ENCODE data around the gene NRG2.

DNA sequence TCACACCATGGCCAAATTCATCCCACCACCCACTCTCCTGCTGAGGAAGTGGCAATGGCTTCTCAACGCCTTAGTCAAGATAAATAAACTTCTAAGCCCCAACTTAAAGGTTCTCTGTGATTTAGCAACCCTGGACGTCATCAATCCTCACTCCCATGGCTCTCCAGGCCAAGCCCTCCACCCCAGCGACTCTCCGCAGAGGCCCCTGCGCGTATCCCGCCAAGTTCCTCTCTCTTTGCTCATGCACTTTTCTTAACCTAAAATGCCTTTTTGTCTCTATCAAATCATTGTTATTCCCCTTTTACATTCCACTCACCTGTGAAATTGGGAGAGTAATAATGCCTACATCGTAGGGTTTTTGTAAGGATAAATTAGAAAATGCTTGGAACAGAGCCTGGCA, 88.6 kb downstream of the NRG2 start:
- no peak for TF ChIP-seq POLR2A (IDR thresholded peaks at IDR 0.05)
- TF ChIP-seq, protein P1, sequence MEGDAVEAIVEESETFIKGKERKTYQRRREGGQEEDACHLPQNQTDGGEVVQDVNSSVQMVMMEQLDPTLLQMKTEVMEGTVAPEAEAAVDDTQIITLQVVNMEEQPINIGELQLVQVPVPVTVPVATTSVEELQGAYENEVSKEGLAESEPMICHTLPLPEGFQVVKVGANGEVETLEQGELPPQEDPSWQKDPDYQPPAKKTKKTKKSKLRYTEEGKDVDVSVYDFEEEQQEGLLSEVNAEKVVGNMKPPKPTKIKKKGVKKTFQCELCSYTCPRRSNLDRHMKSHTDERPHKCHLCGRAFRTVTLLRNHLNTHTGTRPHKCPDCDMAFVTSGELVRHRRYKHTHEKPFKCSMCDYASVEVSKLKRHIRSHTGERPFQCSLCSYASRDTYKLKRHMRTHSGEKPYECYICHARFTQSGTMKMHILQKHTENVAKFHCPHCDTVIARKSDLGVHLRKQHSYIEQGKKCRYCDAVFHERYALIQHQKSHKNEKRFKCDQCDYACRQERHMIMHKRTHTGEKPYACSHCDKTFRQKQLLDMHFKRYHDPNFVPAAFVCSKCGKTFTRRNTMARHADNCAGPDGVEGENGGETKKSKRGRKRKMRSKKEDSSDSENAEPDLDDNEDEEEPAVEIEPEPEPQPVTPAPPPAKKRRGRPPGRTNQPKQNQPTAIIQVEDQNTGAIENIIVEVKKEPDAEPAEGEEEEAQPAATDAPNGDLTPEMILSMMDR (IDR thresholded peaks at IDR 0.05) = no peak
- TF ChIP-seq POLR2AphosphoS5 (IDR thresholded peaks at IDR 0.05) = no peak

Measured in breast epithelium (tissue), 3 donors.